ENCODE data around the gene RFNG. TPM values are rescaled to one million over a fixed set of nuclear protein-coding genes. Genes with fewer than 3 reads are reported as not detected.

Gene RFNG
- total RNA-seq, 2 donors from 2014 or later, result 46.3 to 54.5 TPM

GRCh38 chr17:82043507-82043906, 8.1 kb downstream of the RFNG start:
- Mint-ChIP-seq H3K4me3 (no peak overlapping the region), H3K27ac (no peak overlapping the region), H3K4me1 (no peaks in the 10 kb centered on the region), H3K36me3 (ENCODE audit: low read depth) (peaks cover 11% of the 10 kb centered on the region), H3K27me3 (ENCODE audit: insufficient read depth) (peaks cover 13% of the 10 kb centered on the region), H3K9me3 (peaks cover 6% of the 10 kb centered on the region)
- Histone ChIP-seq H3K27me3 (ENCODE audit: control insufficient read depth, insufficient read depth, low read length, poor library complexity, severe bottlenecking) (no peaks in the 10 kb centered on the region), H3K27ac (ENCODE audit: low read depth, low read length) (no peak overlapping the region), H3K4me1 (ENCODE audit: control insufficient read depth, insufficient read depth, low read length) (no peaks in the 10 kb centered on the region), H3K4me3 (ENCODE audit: low read length) (no peak overlapping the region), H3K9ac (ENCODE audit: extremely low read depth, low read length, poor library complexity, severe bottlenecking) (no peak overlapping the region), H3K36me3 (ENCODE audit: control insufficient read depth, insufficient read depth, low read length) (peaks cover 14% of the 10 kb centered on the region), H3K9me3 (ENCODE audit: control insufficient read depth, low read length) (no peaks in the 10 kb centered on the region)
- 72 to 75% methylated on average over 12 to 16 of the region's 16 CpGs for WGBS, 2 experiments (ENCODE audit: insufficient coverage in 1 of 2, insufficient read length in 1 of 2)
- no peak for DNase-seq
- TF ChIP-seq CTCF (conservative IDR thresholded peaks at IDR 0.05), result no peak

GRCh38 chr17:82042649-82043048, 9.0 kb downstream of the RFNG start:
- peaks cover 17% of the 10 kb centered on the region for H3K27me3 Mint-ChIP-seq (ENCODE audit: insufficient read depth)
- Histone ChIP-seq H3K4me3 (ENCODE audit: low read length) (no peak overlapping the region), H3K4me1 (ENCODE audit: control insufficient read depth, insufficient read depth, low read length) (no peaks in the 10 kb centered on the region), H3K9ac (ENCODE audit: extremely low read depth, low read length, poor library complexity, severe bottlenecking) (no peak overlapping the region), H3K9me3 (ENCODE audit: control insufficient read depth, low read length) (no peaks in the 10 kb centered on the region), H3K27ac (ENCODE audit: low read depth, low read length) (no peak overlapping the region), H3K27me3 (ENCODE audit: control insufficient read depth, insufficient read depth, low read length, poor library complexity, severe bottlenecking) (no peaks in the 10 kb centered on the region), H3K36me3 (ENCODE audit: control insufficient read depth, insufficient read depth, low read length) (peaks cover 11% of the 10 kb centered on the region)
- 93 to 99% methylated on average over 7 to 9 of the region's 9 CpGs for WGBS, 2 experiments (ENCODE audit: insufficient coverage in 1 of 2, insufficient read length in 1 of 2)
- peaks cover 4% of the 10 kb centered on the region for H3K4me1 Mint-ChIP-seq
- no peak overlapping the region for H3K4me3 Mint-ChIP-seq
- TF ChIP-seq CTCF (conservative IDR thresholded peaks at IDR 0.05), result no peak
- peaks cover 7% of the 10 kb centered on the region for H3K9me3 Mint-ChIP-seq
- H3K27ac Mint-ChIP-seq, result no peak overlapping the region
- DNase-seq, result no peak
- peaks cover 9% of the 10 kb centered on the region for H3K36me3 Mint-ChIP-seq (ENCODE audit: low read depth)

- Mint-ChIP-seq H3K9me3 (peaks cover 8% of the 10 kb centered on the region), H3K36me3 (ENCODE audit: low read depth) (no peaks in the 10 kb centered on the region), H3K27ac (no peak overlapping the region), H3K4me1 (peaks cover 4% of the 10 kb centered on the region), H3K4me3 (no peak overlapping the region), H3K27me3 (ENCODE audit: insufficient read depth) (peaks cover 17% of the 10 kb centered on the region)
- no peak overlapping the region for H3K27ac ChIP-seq (ENCODE audit: low read depth, low read length)
- no peaks in the 10 kb centered on the region for H3K27me3 ChIP-seq (ENCODE audit: control insufficient read depth, insufficient read depth, low read length, poor library complexity, severe bottlenecking)
- H3K36me3 ChIP-seq (ENCODE audit: control insufficient read depth, insufficient read depth, low read length), result no peaks in the 10 kb centered on the region
- 81 to 82% methylated on average over 13 to 17 of the region's 17 CpGs for WGBS, 2 experiments (ENCODE audit: insufficient coverage in 1 of 2, insufficient read length in 1 of 2)
- DNase-seq, result no peak
- no peak overlapping the region for H3K9ac ChIP-seq (ENCODE audit: extremely low read depth, low read length, poor library complexity, severe bottlenecking)
- no peak for TF ChIP-seq CTCF (conservative IDR thresholded peaks at IDR 0.05)
- no peaks in the 10 kb centered on the region for H3K4me1 ChIP-seq (ENCODE audit: control insufficient read depth, insufficient read depth, low read length)
- no peak overlapping the region for H3K4me3 ChIP-seq (ENCODE audit: low read length)
- H3K9me3 ChIP-seq (ENCODE audit: control insufficient read depth, low read length), result no peaks in the 10 kb centered on the region
Measured at GRCh38 chr17:82041144-82041814, 10.3 kb downstream of the RFNG start.
